HepG2 (cell line): ENCODE measurements around the gene MVP. TPM values are rescaled to one million over a fixed set of nuclear protein-coding genes. Genes with fewer than 3 reads are reported as not detected.

Source experiments
- CHD4 ChIP-seq: fragments of 200-600 bp; sonication (generic); IDR thresholded peaks from 2 replicates; pipeline ENCODE4 v1.7.0; 2017; ENCODE audit warnings: mild to moderate bottlenecking, low read length, borderline replicate concordance
- EHMT2 ChIP-seq: fragments of 200-600 bp; sonication (generic); IDR thresholded peaks from 2 replicates; pipeline ENCODE4 v1.7.0; 2017; ENCODE audit warnings: antibody characterized with exemption, low read depth, low read length, borderline replicate concordance
- EP300 ChIP-seq, 3 experiments: sonication (generic) in 1 of 3; formaldehyde crosslinking in 1 of 3; IDR thresholded peaks; 2 replicates each; pipeline versions ENCODE4 v1.5.1 to v1.6.1; 2011 to 2020; ENCODE audit warnings: low read depth in 2 of 3, low read length in 2 of 3, borderline replicate concordance in 1 of 3, improper control_type of control experiment in 1 of 3, mild to moderate bottlenecking in 1 of 3, missing genetic modification reagents in 1 of 3, moderate library complexity in 1 of 3
- ETV6 ChIP-seq: sonication (generic); formaldehyde crosslinking; conservative IDR thresholded peaks from 2 replicates; pipeline ENCODE4 v1.4.0; 2020; ENCODE audit warnings: missing genetic modification reagents
- FOSL1 ChIP-seq: sonication (generic); formaldehyde crosslinking; IDR thresholded peaks from 2 replicates; pipeline ENCODE4 v1.9.0; 2021; ENCODE audit warnings: missing genetic modification reagents, borderline replicate concordance
- JUND ChIP-seq: sonication (generic); formaldehyde crosslinking; IDR thresholded peaks from 2 replicates; pipeline ENCODE4 v1.8.0; 2022; ENCODE audit warnings: mild to moderate bottlenecking, missing genetic modification reagents
- MAZ ChIP-seq, 2 experiments: sonication (generic) in 1 of 2; formaldehyde crosslinking in 1 of 2; IDR thresholded peaks; 2 replicates each; pipeline versions ENCODE4 v1.5.0 to v1.6.1; 2012 to 2020; ENCODE audit warnings: low read depth in 2 of 2, mild to moderate bottlenecking in 2 of 2, borderline replicate concordance in 1 of 2, improper control_type of control experiment in 1 of 2, low read length in 1 of 2, missing genetic modification reagents in 1 of 2, moderate library complexity in 1 of 2
- MTA3 ChIP-seq: sonication (generic); formaldehyde crosslinking; IDR thresholded peaks from 2 replicates; pipeline ENCODE4 v1.4.0; 2020; ENCODE audit warnings: missing genetic modification reagents
- RAD51 ChIP-seq: fragments of 450-650 bp; IDR thresholded peaks from 2 replicates; pipeline ENCODE4 v1.6.1; 2016; ENCODE audit warnings: borderline replicate concordance
- SATB2 ChIP-seq: sonication (generic); formaldehyde crosslinking; IDR thresholded peaks from 2 replicates; pipeline ENCODE4 v1.5.0; 2020; ENCODE audit warnings: missing genetic modification reagents
- TCF7L2 ChIP-seq: IDR thresholded peaks from 2 replicates; pipeline ENCODE4 v1.6.1; 2011; ENCODE audit warnings: mild to moderate bottlenecking, low read depth, low read length, moderate library complexity
- ZEB1 ChIP-seq: IDR thresholded peaks from 2 replicates; pipeline ENCODE4 v1.6.1; 2012; ENCODE audit warnings: mild to moderate bottlenecking, low read depth, inconsistent platforms; ENCODE audit not compliant: insufficient replicate concordance
- ZFAT ChIP-seq: sonication (generic); formaldehyde crosslinking; conservative IDR thresholded peaks from 2 replicates; pipeline ENCODE4 v1.8.1; 2023; ENCODE audit warnings: missing genetic modification reagents, inconsistent platforms
- ZNF230 ChIP-seq: sonication (generic); formaldehyde crosslinking; IDR thresholded peaks from 2 replicates; pipeline ENCODE4 v1.4.0; 2020; ENCODE audit warnings: mild to moderate bottlenecking, missing genetic modification reagents
- ZNF256 ChIP-seq: sonication (generic); formaldehyde crosslinking; conservative IDR thresholded peaks from 2 replicates; pipeline ENCODE4 v1.4.0; 2020; ENCODE audit warnings: missing genetic modification reagents
- ZNF451 ChIP-seq: sonication (generic); formaldehyde crosslinking; IDR thresholded peaks from 2 replicates; pipeline ENCODE4 v1.5.0; 2020; ENCODE audit warnings: mild to moderate bottlenecking, missing genetic modification reagents
- ZNF775 ChIP-seq: sonication (generic); formaldehyde crosslinking; IDR thresholded peaks from 2 replicates; pipeline ENCODE4 v1.4.0; 2020; ENCODE audit warnings: missing genetic modification reagents, mild to moderate bottlenecking, moderate library complexity, borderline replicate concordance
- ZNF790 ChIP-seq: sonication (generic); formaldehyde crosslinking; IDR thresholded peaks from 2 replicates; pipeline ENCODE4 v1.8.0; 2022; ENCODE audit warnings: missing genetic modification reagents, mild to moderate bottlenecking, borderline replicate concordance
- ZNF792 ChIP-seq: IDR thresholded peaks from 2 replicates; pipeline ENCODE4 v1.6.1; 2016
- polyA plus RNA-seq, 8 experiments: library from polyadenylated mRNA; depleted of rRNA in 3 of 8; stranded (reverse) in 7 of 8; unstranded in 1 of 8; fragments of >200 nt; fragmentation: Illumina TruSeq in 4 of 8; extraction: Trizol in 4 of 8; gene quantifications; 2 replicates each; pipeline versions ENCODE4 v1.2.1 to v1.2.3, GENCODE V29; 2011 to 2016; ENCODE audit warnings: low read depth in 4 of 8, missing spikeins in 1 of 8, mixed read lengths in 1 of 8; ENCODE audit not compliant: insufficient read depth in 1 of 8
- total RNA-seq, 5 experiments: library from RNA; depleted of rRNA; stranded (reverse); fragments of >200 nt; fragmentation: Illumina TruSeq; extraction: Trizol; gene quantifications; 2 replicates each; pipeline ENCODE4 v1.2.3, GENCODE V29; 2016; ENCODE audit warnings: low read depth in 1 of 5
- TF ChIP-seq, protein P1 (sequence below): sonication (generic); formaldehyde crosslinking; IDR thresholded peaks from 2 replicates; pipeline ENCODE4 v1.5.0; 2020; ENCODE audit warnings: missing genetic modification reagents, mild to moderate bottlenecking, borderline replicate concordance
- TF ChIP-seq, protein P2 (sequence below): sonication (generic); formaldehyde crosslinking; IDR thresholded peaks from 2 replicates; pipeline ENCODE4 v1.5.0; 2020; ENCODE audit warnings: missing genetic modification reagents
- TF ChIP-seq, protein P3 (sequence below): sonication (generic); formaldehyde crosslinking; conservative IDR thresholded peaks from 2 replicates; pipeline ENCODE4 v1.4.0; 2020; ENCODE audit warnings: missing genetic modification reagents
- TF ChIP-seq, protein P4 (sequence below): sonication (generic); formaldehyde crosslinking; IDR thresholded peaks from 2 replicates; pipeline ENCODE4 v1.4.0; 2020; ENCODE audit warnings: missing genetic modification reagents
- TF ChIP-seq, protein P5 (sequence below): IDR thresholded peaks from 2 replicates; pipeline ENCODE4 v1.6.1; 2018; ENCODE audit warnings: missing genetic modification reagents, mild to moderate bottlenecking, missing compliant biosample characterization

MVP gene
- total and polyA plus RNA-seq, 2 of the 13 experiments (the other 11 are each of a cell fraction or from before 2014, with no cell fraction given) = 22.9 to 43.5 TPM

DNA sequence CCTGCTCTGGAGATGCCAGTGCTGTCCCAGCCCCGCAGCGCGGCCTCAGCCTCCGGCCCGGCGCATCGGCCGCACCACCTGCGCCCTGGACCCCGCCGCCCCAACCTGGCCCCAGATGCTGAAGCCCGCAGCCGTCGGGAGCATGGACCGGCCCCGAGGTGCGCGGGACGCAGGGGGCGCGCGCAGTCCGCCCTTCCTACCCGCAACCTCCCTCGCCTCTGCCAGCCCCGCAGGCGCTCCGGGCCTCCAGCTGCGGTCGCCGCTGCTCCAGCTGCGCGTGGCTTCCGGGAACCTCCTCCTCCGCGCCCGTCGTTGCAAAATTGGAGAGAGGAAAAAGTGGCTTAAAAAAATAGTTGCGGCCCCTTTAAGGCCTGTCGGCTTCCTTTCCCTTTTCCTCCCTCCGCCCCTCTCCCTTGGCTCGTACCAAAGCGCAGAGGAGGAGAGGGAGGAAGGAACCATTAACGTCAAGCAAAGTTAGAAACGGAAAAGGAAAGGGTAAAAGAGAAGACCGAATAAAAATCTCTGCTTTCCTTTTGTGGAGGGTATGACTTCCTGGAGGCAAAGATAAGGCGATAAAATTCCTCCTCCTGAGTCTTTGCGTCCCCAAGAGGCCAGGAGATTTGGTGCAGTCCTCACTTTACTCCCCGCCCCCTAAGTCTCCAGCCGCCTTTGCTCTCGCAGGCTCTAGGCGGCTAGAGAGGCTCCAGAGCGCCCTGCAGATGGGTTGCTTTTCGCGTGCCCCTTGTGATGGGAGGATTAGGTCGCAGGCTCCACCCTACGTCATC is 42.8 kb downstream of the MVP start, which contains the start of gene CDIPT (continued):
- TF ChIP-seq MAZ (IDR thresholded peaks at IDR 0.05; ENCODE audit: borderline replicate concordance, low read depth, low read length) (peak; percentile 82), MAZ (CRISPR knock-in tag; IDR thresholded peaks at IDR 0.05; ENCODE audit: low read depth) (peak; percentile 88; the same call in 1 of the 2 replicates), ZNF256 (peak; percentile 48), CHD4 (no peak), ZNF792 (CRISPR knock-in tag) (peak; percentile 79), JUND (CRISPR knock-in tag) (0 out of 2 replicates have a peak, but pooled peaks have one; percentile 57), ZFAT (CRISPR knock-in tag) (no peak), ZNF230 (no peak; the same call in 1 of the 2 replicates), TCF7L2 (no peak), SATB2 (CRISPR knock-in tag) (no peak; the same call in 1 of the 2 replicates), ZNF451 (CRISPR knock-in tag) (no peak; the same call in none of the 2 replicates), EP300 (IDR thresholded peaks at IDR 0.05; ENCODE audit: low read depth in 2 of 2, low read length in 2 of 2) (peak in 1 of 2 experiments; percentile 50; a peak in 3 of 4 replicates), EP300 (CRISPR knock-in tag; IDR thresholded peaks at IDR 0.05; ENCODE audit: borderline replicate concordance) (peak; percentile 71; the same call in 1 of the 2 replicates), ZEB1 (peak; percentile 89), EHMT2 (no peak; the same call in 1 of the 2 replicates), MTA3 (CRISPR knock-in tag) (no peak), ETV6 (peak; percentile 76; the same call in 1 of the 2 replicates), FOSL1 (CRISPR knock-in tag) (no peak), RAD51 (no peak), ZNF790 (CRISPR knock-in tag) (no peak), ZNF775 (no peak)
- TF ChIP-seq, protein P1, sequence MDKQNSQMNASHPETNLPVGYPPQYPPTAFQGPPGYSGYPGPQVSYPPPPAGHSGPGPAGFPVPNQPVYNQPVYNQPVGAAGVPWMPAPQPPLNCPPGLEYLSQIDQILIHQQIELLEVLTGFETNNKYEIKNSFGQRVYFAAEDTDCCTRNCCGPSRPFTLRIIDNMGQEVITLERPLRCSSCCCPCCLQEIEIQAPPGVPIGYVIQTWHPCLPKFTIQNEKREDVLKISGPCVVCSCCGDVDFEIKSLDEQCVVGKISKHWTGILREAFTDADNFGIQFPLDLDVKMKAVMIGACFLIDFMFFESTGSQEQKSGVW (CRISPR knock-in tag) = no peak
- TF ChIP-seq, protein P2, sequence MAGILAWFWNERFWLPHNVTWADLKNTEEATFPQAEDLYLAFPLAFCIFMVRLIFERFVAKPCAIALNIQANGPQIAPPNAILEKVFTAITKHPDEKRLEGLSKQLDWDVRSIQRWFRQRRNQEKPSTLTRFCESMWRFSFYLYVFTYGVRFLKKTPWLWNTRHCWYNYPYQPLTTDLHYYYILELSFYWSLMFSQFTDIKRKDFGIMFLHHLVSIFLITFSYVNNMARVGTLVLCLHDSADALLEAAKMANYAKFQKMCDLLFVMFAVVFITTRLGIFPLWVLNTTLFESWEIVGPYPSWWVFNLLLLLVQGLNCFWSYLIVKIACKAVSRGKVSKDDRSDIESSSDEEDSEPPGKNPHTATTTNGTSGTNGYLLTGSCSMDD (CRISPR knock-in tag) = no peak
- TF ChIP-seq, protein P3, sequence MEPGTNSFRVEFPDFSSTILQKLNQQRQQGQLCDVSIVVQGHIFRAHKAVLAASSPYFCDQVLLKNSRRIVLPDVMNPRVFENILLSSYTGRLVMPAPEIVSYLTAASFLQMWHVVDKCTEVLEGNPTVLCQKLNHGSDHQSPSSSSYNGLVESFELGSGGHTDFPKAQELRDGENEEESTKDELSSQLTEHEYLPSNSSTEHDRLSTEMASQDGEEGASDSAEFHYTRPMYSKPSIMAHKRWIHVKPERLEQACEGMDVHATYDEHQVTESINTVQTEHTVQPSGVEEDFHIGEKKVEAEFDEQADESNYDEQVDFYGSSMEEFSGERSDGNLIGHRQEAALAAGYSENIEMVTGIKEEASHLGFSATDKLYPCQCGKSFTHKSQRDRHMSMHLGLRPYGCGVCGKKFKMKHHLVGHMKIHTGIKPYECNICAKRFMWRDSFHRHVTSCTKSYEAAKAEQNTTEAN = no peak
- TF ChIP-seq, protein P4, sequence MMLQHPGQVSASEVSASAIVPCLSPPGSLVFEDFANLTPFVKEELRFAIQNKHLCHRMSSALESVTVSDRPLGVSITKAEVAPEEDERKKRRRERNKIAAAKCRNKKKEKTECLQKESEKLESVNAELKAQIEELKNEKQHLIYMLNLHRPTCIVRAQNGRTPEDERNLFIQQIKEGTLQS = peak; percentile 78; the same call in 1 of the 2 replicates
- TF ChIP-seq, protein P5, sequence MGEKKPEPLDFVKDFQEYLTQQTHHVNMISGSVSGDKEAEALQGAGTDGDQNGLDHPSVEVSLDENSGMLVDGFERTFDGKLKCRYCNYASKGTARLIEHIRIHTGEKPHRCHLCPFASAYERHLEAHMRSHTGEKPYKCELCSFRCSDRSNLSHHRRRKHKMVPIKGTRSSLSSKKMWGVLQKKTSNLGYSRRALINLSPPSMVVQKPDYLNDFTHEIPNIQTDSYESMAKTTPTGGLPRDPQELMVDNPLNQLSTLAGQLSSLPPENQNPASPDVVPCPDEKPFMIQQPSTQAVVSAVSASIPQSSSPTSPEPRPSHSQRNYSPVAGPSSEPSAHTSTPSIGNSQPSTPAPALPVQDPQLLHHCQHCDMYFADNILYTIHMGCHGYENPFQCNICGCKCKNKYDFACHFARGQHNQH = peak; percentile 95
